ELF-1 (cell line): ENCODE measurements around the gene OAS2.
"Not testable (repeated sequence)": the region's sequence is repeated elsewhere in the genome, so short reads cannot be mapped to it uniquely, and the experiment has no call there.

Experiments
- DNase-seq: peaks from one replicate; pipeline ENCODE4 v3.0.0-alpha.2; 2016; ENCODE audit warnings: low read depth, low spot score

The OAS2 gene

DNA sequence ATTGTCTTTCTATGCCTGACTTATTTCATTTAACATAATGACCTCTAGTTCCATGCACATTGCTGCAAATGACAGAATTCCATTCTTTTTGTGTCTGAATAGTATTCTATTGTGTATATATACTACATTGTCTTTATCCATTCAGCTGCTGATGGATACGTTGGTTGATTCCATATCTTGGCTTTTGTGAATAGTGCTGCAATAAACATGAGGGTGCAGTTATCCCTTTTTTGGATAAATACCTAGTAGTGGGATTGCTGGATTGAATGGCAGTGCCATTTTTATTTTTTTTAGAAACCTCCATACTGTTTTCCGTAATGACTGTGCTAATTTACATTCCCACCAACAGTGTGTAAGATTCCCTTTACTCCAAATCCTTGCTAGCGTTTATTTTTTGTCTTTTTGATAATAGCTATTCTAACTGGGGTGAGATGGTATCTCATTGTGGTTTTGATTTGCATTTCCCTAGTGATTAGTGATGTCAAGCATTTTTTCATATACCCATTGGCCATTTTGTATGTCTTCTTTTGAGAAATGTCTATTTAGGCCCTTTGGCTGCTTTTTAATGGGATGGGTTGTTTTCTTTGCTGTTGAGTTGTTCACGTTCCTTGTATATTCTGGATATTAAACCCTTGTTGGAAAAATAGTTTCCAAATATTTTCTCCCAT lies 2.3 kb downstream of the OAS2 start:
- no peak for DNase-seq

DNA sequence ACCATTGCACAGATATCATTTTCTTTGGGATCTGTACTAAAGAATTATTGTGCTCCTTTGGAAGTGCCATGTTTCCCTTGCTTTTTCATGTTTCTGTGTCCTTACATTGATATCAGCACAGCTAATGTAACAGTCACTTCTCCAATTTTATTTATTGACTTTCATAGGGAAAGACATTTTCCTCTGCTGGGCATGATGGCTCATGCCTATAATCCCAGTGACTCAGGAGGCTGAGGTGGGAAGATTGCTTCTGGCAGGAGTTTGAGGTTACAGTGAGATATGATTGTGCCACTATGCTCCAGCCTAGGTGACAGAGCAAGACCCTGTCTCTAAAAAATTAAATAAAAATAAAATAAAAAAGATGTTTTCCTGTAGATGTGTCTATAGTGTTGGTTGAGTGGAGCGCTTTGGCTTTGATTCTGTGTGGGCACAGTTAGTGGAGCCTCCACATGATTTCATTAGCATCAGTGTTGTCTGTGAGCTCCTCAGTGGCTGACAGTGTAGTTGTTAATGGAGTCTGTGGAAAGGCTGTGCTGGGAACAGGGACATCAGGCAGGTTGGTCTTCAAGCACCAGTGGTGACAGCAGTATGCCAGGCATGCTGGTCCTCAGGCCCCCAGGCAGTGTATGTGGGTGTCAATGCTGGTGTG lies 7.4 kb downstream of the OAS2 start:
- DNase-seq = no peak

DNA sequence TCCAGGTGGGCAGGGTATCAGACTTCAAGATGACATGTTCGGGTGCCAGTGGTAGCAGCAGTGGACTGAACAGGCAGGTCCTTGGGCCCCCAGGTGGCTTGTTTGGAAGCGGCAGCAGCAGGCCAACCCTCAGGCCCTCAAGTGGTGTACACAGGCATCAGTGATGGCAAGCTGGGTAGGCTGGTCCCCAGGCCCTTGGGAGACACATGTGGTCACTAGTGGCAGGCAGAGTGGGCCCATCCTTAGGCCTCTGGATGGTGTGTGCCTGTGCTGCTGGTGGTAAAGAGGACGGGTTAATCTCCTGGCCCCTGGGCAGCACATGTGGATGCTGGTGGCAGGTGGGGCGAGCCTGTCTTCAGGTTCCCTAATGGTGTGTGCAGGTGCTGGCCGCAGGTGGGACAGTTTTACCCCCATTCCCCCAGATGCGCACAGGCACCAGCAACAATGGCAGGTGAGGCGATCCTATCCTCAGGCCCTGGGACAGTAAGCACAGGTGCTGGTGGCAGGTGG lies 8.0 kb downstream of the OAS2 start:
- DNase-seq = no peak

DNA sequence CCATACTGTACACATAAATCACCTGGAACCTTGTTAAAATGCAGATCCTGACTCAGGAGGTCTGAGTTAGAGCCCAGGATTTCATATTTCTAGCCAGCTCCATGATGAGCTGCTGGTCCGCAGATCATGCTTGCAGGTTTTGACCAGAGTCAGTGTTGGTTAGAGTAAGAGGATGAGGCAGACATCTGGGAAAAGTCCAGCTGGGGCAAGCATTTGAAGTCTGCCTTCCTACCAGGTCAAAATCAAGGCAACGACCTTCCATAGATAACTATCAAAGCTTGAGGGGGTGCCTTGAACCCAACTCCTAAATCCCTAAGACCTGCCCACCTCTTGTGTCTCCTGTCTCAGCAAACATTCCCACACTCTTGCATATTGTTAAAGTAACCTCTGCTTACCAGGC lies 9.2 kb downstream of the OAS2 start:
- DNase-seq = no peak

DNA sequence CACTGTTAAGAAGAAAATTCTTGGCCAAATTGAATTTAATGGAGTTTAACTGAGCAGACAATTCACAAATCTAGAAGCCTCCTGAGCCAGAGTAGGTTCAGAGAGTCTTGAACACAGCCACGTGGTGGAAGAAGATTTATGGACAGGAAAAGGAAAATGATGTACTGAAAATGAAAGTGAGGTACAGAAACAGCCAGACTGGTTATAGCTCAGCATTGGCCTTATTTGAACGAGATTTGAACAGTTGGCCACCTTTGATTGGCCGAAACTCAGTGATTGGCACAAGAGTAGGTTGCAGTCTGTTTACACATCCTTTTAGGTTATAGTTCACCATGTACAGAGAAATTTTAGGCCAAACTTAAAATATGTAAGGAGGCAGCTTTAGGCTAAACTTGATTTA lies 9.9 kb downstream of the OAS2 start:
- DNase-seq = no peak

DNA sequence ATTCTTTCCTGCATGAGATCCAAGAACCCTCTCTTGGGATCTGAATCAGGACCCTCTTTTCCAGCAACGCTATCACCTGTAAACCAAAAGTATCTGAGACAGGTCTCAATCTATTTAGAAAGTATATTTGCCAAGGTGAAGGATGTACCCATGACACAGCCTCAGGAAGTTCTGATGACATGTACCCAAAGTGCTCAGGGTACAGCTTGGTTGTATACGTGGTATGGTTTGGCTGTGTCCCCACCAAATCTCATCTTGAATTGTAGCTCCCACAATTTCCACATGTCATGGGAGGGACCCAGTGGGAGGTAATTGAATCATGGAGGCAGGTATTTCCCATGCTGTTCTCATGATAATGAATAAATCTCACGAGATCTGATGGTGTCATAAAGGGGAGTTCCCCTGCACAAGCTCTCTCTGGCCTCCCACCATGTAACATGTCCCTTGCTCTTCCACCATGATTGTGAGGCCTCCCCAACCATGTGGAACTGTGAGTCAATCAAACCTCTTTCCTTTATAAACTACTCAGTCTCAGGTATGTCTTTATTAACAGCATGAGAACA lies 10.6 kb downstream of the OAS2 start:
- DNase-seq = not testable (repeated sequence)

DNA sequence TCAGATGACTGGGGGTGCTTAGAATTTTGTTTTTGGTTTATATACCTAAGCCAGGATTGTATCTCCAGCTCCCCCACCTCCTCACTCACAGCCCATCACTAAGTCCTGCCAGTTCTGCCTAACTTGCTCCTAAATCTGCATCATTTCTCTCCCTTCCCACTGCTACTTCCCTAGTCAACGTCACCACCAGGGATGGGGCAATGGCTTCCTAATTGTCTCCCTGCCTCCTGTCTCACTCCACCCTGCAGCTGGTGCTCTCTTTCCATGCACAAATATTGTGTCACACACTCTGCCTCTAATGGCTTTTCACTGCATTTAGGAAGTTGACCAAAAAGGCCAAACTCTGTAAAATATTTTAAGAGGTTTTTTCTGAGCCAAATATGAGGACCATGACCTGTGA lies 11.5 kb downstream of the OAS2 start:
- no peak for DNase-seq

DNA sequence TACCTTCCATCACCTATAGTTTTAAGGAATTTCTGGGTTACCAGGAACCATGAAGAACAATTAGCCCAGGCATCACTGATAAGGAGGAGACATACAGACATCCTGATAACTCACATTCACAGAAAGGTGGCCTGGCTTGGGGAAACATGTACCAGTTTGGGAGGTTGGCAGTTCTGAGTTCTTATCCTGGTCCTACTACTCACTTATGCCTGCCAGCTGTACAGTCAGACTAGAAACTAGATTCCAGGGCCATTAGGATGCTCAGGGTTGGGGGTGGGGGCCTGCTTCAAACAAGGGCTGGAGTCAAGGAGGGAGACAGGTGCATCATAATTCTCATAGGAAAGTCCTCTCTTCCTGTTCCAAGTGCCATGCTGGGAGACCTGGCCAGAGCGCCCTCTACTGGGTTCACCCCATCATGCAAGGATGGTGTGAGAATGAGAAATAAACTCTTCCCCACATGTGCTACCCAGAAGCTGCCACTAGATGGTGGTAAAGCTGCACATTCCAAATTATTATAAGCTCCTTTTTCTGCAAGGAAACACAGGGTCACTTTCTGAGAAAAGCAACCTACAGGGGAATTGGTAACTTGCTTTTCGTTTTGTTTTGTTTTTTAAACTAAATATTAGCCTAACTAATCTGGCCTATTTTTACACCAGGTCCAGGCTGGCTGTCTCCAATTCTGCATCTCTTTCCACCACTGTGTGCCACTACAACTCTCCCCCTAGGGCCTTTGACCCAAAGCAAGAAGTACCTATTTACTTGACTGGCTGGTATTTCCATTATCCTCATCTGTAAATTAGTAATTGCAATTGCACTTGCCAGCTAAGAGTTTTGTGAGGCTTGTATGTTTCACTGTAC lies 14.5 kb downstream of the OAS2 start:
- peak; percentile 78 for DNase-seq

DNA sequence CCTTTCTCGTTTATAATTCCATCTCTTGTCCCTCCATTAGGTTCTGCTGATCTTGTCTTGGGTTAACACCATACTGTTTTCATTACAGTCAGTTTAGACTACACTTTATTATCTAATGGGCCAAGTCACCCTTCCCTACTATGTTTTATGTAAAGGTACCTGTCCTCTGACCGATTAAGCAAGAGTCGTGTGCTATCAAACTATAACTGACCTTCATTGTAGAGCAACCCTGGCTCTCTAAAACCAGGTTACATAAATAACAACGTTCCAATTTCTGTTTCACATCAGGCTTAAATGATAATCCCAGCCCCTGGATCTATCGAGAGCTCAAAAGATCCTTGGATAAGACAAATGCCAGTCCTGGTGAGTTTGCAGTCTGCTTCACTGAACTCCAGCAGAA lies 16.7 kb downstream of the OAS2 start:
- no peak for DNase-seq

DNA sequence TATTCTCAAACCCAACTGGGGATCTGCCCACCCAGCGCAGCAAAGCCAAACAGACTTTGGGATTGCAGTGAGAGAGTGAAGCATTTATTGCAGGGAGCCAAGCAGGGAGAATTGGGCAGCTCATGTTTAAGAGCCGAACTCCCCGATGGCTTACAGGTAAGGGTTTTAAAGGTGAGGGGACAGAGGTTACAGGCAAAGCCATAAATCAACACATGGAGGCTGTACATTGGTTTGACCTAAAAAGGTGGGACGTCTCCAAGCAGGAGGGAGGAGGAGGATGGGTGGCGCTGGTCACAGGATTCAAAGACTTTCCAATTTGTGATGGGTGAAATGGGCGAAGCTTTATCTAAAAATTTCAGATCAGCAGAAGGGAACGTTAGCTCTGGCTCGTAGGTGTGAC lies 18.2 kb downstream of the OAS2 start:
- no peak for DNase-seq

DNA sequence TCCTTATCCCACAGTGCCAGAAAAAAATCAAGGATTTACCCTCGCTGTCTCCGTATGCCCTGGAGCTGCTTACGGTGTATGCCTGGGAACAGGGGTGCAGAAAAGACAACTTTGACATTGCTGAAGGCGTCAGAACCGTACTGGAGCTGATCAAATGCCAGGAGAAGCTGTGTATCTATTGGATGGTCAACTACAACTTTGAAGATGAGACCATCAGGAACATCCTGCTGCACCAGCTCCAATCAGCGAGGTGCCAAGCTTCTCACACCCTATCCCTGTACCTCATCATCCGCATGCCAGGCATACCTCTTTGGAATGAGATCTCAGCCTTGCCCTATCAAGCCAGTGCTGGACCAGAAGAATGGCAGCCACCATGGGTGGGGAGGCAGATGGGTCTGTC lies 19.2 kb downstream of the OAS2 start:
- DNase-seq = no peak

DNA sequence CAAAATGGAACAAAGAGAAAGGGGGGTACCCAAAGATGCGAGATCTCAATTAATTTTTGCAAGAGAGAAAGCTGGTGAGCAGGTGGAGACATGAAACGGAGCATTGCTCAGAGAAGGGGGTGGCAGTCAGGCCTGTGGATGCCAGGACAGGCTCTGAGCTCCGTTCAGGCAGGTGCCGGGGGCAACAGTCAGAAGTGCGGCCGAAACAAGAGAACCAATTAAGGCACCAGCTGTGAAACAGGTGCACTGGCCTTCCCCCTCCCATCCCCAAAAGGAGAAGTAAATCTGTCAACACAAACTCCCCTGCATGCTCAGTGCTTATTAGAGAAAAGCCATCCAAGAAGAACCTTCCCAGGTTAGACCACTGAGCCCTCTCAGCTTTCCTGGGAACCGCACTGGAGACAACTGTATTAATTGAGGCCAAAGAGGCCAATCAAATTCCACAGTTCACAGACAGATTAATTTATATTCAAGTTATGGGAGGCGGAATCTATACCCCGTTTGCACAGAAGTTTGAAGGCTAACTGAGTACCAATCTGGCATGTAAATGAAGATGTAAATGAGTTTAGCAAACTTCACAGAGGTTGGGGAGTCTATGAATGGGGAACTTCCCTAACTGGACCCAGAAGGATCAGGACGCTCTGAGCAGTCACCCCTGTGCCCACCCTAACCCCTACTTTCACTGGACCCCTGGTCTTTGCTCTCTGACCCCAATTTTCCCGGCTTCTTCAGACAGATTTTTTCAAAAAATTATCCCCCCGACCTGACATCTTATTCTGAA lies 20.9 kb downstream of the OAS2 start:
- DNase-seq = no peak

DNA sequence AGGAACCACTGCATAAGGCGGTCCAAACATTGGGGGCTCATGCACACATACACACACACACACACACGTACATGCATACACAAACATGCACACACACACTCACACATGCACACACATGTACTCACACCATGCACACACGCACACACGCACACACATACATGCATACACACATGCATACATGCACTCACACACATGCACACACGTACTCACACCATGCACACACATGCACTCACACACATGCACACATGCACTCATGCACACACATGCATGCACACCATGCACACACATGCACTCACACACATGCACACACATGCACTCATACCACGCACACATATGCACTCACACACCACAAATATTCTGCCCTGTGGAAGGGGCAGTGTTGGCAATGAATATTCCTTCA lies 22.1 kb downstream of the OAS2 start:
- DNase-seq = no peak

DNA sequence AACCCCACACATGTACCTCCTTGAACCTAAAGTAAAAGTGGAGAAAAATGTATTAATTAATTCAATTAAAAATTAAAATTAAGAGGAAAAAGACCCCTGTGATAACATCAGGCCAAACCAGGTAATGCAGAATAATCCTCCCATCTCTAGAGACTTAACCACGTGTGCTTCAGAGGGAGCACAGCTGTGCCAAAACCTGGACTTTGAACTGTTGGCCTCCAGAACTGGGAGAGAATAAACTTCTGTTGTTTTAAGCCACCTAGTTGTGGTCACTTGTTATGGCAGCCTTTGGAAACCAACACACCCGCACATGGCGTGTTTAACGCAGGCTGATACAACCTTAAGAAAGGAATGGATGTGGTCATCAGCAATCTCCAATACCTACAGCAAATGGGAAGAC lies 23.8 kb downstream of the OAS2 start:
- no peak for DNase-seq

DNA sequence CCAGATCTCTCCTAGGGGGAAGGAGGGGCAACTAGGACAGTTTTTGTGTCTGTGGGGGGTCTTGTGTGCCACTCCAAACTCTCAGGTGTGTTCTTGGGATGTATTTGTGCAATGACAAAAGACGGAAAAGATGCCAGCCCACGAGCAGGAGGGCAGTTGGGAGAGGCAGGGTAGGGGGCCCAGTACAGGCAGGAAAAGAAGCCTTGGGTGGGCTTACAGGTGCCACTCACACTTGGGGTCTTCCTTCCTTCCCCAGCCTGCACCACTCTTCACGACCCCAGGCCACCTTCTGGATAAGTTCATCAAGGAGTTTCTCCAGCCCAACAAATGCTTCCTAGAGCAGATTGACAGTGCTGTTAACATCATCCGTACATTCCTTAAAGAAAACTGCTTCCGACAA lies 24.4 kb downstream of the OAS2 start:
- DNase-seq = no peak

DNA sequence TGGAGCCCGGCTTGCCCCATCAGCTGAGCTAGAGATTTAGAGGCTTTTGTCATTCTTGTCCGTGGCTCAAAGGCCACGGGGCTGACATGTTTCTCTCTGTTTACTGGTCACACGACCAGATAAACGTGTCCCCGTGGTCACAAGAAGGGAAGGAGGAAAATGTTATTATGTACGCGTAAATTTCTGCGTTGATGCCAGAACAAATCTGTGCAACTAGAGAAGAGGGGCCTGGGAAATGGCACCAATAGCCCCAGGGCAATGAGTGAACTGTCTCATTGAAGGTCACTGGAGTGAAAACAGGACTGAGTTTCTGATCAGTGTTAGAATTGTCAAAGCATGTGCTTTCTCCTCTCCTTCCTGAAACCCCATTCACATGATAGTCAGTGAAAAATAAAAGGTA lies 25.3 kb downstream of the OAS2 start:
- no peak for DNase-seq

DNA sequence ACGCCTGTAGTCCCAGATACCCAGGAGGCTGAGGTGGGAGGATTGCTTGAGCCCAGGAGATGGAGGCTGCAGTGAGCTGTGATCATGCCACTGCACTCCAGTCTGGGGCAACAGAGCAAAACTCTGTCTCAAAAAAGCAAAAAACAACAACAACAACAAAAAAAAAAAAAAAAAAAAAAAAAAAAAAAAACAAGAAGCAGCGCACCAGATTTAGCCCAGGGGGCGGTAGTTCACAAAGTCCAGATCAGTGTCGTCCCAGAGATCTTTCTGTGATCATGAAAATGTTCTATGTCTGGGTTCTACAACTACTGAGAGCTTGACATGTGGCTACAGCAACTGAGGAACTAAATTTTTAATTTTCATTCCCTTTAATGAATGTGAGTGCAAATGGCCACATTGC lies 27.4 kb downstream of the OAS2 start:
- peak; percentile 6 for DNase-seq

DNA sequence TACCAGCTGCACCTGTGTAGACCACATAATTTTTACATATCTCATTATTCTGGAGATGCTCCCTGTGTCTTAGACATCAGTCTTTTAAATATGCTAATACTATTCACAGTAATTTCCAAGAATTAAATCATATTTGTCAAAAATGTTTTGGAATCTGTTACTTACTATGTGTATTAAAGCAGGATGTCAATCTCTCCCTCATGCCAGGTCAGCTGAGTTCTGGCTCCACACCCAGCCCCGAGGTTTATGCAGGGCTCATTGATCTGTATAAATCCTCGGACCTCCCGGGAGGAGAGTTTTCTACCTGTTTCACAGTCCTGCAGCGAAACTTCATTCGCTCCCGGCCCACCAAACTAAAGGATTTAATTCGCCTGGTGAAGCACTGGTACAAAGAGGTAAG lies 27.9 kb downstream of the OAS2 start:
- no peak for DNase-seq

DNA sequence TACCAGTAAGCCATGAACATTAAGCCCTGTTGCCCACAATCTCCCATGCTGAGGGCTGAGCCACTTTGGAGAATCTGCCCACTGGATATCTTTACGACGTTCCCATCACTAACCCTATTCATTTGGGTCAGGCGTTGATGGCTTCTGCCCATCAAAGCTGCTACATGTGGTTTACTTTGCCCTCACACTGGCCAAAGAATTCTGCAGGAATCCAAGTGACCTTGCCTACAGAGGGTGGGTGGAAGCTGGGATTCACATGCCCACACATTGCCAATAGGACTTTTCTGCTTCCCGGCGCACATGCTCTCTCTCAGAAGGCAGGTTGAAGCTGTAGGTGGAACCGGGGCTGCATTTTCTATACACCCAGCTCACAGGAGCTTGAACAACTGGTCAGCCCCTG lies 28.3 kb downstream of the OAS2 start:
- DNase-seq = no peak

DNA sequence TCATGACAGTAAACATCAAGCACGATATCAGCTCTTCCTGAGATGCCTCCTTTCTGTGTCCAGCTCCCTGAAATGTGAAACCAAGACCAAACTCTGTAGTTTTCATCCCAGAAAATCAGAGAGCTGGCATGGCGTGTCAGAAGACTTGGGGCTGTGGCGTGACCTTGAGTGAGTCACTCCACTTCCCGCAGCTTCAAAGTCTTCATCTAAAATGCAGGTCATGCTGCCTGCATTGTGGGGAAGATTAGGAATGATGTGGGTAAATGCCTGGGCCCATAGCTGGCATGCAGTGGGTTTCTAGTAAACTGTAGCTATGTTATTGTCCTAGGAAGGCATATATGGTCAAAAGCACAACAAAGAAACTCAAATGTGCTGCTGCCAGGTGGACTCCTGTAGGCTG lies 28.8 kb downstream of the OAS2 start:
- DNase-seq = no peak

DNA sequence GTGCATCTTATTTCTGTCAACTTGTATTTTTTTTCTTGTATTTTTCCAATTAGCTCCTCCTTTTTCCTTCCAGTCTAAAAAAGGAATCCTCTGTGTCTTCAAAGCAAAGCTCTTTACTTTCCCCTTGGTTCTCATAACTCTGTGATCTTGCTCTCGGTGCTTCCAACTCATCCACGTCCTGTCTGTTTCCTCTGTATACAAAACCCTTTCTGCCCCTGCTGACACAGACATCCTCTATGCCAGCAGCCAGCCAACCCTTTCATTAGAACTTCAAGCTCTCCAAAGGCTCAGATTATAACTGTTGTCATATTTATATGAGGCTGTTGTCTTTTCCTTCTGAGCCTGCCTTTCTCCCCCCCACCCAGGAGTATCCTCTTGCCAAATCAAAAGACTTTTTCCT lies 32.4 kb downstream of the OAS2 start:
- DNase-seq = no peak

DNA sequence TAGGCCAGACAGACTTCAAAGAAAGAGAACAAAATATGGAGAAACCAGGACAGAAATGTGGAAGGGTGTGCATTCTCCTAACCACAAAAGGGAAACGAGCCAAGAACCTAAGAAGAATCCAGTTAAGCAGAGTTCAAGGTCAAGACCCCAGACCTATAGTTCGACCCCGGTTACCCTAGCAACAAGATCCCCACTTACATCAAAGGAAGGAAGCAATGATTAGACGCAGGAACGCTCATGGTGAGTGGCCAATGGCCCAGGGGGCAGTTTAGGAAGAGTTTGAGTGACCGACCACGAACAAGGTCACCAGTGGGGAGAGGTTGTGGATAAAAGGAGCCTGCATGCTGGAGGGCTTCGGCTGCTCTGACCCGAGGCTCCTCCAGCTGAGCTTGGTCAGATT lies 36.2 kb downstream of the OAS2 start:
- no peak for DNase-seq
